HG03432 (cell line): Measurements from ENCODE around the gene ZNF492.

Experiments used
- ATAC-seq: cut with Tn5 transposase; IDR thresholded peaks from one replicate; pipeline ENCODE4 v1.9.1; 2021; ENCODE audit warnings: mild to moderate bottlenecking, moderate library complexity; ENCODE audit not compliant: unreplicated experiment

Gene ZNF492

DNA sequence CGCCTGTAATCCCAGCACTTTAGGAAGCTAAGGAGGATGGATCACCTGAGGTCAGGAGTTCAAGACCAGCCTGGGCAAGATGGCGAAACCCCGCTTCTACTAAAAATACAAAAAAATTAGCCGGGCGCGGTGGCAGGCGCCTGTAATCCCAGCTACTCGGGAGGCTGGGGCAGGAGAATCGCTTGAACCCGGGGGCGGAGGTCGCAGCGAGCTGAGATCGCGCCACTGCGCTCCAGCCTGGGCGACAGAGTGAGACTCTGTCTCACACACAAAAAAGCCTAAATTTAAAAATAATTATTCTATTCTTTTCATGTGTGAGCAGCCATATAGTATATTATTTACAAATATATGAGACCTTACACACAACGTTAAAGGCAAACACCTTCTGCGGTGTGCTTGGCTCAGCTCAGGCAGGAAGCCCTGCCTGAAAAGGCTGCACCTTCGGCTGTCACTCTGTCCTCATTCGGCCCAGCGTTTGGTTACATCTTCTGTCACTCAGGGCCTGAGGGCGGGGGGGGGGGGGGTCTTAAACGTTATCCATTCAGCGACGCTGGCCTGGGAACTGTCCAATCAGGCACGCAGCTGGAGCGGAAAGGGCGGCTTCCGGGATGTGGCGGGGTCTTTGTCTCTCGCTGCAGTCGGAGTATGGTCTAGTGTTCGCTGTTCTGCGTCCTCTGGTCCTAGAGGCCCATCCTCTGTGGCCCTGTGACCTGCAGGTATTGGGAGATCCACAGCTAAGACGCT is at the start of gene ZNF492:
Gene ZNF492 (plus strand): TSS at position 619 of the 744 bp plus-strand sequence. CDS start 19,076 bp downstream, outside the sequence.
- ATAC-seq = peak; percentile 70

DNA sequence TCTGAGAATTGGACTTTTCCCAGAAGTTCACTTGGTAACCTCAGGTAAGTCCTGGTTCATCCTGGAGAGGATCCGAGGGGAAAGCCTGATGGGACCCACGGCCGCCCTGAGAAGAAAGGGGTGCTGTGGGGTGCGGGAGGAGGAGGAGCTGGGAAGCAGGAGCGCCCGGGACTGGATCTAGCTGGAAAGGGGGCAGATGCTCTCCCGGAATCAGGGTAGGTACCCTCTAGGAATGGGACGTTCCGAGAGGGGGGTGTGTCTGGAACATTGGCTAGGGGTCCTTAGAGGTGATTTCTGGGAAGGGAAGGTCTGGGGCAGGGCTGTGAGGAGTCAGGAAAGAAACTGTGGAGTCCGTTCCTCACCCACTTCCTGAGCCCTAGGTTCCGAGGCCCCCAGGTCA is 38.7 kb upstream of the ZNF492 start:
- no peak for ATAC-seq

DNA sequence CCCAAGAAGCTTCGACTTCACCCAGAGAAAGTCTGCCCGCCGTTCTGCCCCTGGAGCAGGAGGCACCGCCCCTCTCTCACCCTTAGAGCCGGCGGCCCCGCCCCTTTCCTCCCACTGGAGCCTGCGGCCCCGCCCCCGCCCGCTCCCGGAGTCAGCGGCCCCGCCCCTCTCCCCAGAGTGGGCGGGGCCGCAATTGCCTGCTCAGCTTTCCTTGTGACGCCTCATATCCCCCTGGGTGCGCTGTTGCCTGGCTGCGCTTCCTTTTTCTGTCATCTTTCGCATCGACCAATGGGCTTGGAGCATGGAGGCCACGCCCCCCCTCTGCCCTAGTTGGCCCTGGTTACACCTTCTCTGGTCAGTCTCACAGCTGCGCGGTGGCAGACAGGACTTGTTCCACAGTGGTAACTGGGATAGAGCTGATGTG is 38.2 kb upstream of the ZNF492 start:
- ATAC-seq = no peak

DNA sequence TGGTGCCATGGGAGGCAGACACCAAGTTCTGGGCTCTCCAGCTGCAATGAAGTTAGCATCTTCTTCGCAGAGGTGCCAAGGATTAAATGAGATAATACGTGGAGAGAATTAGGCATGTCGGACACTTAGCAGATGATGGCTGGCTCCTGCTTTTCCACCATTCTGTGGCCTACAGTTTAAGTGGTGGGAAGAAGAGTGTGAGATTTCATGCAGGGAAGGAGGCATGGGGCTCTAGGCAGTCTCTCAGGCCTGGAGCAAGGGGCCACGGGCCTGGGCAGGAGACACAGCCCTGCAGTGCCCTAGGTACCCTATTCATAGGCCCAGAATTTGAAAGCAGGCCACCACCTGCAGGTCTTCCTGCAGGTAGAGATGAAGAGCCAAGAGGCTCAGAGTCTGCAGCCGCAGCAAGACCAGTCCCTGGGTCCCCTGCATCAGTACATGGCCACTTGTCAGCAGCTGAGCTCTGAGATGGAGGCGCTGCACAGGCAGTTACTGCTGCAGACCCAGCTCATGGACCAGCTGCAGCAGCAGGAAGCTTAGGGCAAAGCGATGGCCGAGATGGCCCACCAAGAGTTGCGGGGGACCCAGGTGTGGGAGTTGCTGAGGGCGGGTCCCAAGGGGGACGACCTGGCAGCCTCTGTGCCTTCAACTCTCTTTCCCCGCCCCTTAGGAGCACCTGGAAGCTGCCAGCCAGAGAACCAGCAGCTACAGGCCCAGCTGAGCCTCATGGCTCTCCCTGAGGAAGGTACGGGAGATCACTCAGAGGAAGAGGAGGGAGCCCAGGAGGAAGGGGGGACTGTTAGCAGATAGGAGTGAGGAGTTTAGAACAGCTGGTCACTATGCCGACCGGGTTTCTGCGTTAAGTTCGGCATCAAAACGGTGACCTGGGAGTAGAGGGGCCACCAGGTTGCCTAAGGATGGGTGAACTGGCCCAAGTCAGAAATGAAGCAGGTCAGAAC is 33.2 kb upstream of the ZNF492 start:
- ATAC-seq = no peak

DNA sequence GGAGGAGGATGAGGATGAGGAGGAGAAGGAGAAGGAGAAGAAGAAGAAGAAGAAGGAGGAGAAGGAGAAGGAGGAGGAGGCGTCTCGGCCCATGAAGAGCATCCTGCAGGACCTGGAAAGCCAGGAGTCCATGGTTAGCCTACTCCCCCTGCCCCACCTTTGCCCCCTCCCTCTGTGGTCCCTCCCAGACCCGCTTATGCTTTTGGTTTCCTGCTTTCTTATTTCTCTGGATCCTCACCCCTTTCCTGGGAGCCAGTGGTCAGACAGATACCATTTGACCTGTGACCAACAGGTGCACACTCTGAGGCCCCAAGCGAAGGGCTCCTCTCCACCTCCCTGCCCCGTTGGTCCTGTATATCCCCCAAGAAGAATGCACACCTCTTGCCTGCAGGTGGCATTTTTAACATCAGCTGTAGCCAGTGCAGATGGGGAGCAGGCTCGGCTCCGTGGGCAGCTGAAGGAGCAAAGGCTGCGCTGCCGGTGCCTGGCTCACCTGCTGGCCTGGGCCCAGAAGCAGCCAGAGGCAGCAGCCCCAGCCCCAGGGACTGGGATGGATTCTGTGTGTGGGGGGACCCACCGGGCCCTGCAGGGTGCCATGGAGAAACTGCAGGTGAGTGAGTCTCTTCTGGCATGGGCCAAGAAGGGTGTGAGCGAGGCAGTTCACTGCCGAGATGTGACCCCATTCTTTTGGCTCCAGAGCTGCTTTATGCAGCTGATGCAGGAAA is 32.1 kb upstream of the ZNF492 start:
- no peak for ATAC-seq

DNA sequence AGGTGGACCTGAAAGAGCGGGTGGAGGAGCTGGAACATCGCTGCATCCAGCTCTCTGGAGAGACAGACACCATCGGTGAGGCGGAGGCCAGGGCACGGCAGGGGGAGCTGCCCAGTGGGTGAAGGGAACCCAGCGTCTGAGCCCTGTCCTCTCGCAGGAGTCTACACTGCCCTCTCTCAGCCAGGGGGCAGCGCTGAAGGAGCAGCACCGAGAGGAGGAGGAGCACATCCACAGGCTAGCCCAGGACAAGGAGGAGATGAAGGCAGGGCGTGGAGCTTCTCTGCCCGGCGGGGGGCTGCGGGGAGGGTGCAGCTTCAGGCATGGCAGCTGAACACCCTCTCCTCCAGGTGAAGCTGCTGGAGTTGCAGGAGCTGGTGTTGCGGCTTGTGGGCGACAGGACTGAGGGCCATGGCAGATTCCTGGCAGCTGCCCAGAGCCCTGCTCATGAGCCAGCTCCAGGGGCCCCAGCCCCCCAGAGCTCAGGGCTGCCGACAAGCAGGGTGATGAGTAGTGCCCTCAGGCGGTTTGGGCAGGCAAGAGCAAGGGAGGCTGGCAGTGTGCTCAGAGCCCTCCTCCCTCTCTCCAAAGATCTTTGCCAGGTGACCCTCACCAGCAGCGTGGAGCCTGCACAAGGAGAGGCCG is 31.4 kb upstream of the ZNF492 start:
- no peak for ATAC-seq

DNA sequence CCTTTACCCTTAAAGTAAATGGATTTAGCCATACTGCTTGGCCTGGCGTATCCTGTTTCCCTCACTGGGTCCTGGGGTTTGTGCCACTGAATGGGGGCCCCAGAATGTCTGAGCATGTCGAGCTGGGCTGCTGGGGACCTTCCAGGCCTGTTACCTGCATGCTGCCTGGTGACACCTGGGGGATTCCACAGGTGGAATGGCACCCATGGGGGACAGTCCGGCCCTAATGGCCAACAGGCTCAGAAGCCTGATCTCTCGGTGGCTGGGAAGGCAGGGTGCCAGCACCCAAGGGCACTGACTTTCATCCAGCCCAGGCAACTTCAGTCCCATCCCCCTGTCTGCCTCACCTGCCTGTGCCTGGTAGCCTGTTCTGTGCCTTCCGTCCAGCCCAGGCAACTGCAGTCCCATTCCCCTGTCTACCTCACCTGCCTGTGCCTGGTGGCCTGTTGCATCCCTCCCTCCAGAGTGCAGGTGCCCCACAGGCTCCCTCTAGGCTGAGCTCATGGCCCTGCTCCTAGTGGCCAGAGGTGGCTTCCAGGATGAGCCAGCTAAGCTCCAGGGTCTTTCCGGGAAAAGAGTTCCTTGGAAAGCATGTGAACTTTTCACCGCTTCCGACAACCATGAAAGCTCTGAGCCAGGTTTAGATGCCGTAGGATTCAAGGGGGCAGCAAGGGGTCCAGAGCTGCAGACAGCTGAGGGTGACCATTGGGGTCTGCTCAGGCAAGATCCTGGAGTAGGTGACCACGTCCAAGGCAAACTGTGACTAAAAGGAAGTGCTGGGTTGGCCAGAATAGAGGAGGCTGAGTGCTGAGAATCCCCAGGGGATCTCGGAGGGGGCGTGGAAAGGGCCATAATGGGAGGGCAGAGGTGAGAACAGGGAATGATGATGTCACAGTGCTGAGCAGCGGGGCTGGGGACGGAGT is 30.3 kb upstream of the ZNF492 start:
- ATAC-seq = no peak

DNA sequence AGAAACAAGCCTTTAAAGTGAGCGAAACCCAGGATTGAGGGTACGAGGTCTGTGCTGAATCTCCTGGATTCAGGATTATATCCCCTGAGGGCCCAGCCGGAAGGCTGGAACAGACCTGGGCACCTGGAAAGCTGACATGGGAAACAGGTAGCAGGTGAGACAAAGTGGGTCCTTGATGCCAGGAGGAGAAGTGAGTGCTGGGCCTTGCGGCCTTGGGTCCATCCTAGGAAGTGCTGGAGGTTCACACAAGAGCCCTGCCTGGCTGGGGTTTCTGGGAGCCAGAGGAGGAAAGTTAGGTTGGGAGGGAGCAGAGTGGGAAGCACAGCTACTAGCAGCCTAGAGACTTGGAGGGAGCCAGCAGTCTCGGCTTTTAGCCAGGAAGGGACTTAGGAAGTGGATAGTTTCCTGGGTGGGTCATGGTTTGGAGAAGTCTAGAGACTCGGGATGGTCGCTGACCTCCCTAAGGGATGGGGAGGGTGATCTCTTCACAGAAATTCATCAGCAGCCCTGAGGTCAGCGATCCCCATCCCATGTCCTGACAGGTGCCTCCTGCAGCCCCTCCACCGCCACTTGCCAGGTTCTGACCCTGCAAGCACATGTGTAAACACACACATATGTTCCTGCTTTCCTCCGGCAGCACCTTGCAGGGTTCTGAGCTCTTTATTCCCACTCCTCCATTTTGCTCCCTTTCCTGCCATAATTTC is 29.4 kb upstream of the ZNF492 start:
- ATAC-seq = no peak

DNA sequence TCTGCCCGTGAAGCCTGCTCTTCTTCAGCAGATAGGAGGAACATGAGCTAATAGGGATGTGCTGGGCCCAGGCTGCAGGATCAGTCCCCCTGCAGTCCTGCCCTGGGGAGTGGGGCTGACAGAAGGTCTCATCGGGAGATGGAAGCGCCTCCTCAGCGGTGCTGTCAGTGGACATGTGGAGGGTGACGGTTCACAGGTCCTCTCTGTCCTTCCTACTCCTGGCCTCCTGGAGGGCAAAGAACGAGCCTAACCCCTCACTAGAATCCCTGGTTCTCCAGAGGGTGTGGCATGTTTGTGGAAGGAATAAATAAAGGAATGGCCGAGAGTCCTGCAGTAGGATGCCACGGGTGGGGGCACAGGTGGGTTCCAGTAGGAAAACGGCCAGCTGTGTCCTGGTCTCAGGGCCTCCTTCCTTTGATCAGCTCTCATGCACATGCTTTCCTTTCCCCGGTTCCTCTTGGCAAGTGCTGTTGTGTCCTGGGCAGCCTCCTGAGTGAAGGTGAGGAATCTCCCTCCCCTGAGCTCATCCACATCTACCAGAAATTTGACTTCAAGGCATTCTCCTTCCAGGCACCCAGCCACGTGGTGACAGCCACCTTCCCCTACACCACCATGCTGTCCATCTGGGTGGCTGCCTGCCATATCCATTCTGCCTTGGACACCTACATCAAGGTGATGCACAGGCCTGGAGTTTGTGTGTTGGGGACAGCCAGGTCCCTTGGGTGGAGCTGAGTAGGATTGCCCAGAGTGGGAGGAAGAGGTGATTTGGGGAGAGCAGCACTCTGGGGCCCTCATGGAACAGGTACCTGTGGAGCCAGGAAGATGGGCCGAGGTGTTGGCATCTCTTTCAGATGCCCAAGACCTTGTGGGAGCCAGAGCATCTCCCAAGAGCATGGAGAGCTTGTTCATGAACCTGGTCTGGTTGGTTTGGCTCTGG is 28.6 kb upstream of the ZNF492 start:
- ATAC-seq = no peak

DNA sequence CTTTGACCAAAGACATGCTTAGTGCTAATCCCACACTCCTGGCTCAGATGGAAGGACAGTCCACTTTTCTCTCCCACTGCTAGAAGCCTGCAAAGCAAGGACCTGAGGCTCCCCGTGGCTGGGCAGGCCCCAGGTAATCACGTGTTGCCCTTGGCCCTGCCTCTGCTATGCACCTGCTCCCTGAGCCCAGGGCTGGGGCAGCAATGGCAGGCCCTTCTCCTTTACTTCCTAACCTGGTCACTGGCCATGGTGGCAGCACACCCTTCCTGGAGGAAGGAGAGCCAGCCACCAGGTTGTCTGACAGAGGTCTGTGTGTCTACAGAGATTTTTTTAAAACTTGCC is 27.9 kb upstream of the ZNF492 start:
- ATAC-seq = no peak

DNA sequence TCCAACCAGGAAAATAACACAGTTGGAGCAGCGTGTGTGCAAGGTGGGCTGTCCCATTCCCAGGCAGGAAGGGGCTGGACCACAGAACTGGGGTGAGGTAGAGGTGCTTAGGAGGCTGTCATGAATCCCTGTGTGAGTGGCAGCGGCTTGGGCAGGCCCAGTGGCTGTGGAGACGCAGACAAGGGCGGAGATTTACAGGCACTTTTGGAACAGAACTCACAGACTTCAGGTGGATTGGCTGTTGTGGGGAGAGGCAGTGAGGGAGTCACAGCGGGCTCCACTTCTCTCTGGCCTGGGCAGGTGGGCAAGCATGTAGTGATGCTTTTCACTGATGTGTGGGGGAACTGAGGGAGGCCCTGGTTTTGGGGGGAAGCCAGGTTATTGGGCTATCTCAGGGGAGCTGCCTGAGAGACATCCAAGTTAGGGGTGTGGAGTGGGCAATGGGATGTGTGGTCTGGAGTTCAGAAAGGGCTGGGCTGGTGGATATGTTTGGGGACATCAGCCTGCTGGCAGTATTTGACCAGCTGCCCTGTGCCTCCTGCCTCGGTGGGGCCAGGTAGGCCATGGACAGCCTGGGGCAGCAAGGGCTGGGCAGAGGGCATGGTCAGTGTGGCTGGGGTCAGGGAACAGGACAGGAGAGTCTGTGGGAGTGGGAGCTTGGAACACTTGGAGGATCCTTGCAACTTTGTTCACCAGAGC is 27.0 kb upstream of the ZNF492 start:
- no peak for ATAC-seq

DNA sequence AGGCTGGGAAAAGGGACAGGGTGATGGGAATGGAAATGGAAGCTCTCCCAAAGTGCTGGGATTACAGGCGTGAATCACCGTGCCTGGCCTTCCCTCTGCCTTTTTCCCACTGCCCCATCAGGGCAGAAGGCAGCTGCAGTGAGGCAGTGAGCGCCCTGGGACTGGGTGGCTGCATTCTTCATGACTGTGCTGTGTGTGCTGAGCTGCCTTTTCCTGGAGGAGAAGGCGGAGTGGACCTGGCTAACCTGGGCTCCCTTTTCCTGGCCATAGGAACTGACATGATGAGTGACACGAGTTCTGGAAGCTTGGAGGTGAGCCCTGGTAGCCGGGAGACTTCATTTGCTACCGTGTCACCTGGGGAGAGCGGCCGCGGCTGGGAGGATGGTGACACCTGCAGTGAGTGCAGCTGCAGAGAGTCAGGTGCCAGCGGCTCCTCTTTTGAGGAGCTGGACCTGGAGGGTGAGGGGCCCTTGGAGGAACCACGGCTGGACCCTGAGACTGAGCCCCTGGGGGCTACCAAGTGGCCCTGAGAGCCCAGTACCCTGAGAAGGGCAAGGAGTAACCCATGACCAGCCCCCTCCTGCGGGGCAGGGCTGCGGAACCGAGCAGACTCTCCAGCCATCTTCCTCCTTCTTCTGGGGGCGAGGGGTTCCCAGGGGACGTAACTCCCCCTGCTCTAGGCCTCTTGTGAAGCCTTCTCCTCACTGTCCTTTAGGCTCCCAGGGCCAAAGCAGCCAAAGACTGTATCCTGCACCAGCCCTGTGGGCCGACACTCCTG is 26.3 kb upstream of the ZNF492 start:
- no peak for ATAC-seq

DNA sequence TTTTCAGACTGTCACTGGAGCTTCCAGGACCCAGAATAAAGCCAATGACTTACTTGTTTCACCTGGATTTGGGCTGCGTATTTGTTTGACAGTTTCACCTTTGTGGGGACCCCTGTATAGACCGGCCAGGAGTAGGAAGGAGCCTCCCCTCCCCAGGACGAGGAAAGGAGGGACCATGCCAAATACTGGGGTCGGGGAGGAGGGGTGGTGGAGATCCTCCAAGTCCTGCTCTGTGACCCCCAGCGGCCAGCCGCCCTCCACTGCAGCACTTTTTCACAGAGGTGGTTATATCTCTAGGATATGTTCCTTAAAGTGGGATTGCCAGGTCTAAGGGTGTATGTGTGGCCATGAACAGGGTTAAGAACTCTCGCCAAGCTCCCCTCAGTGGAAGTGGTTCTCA is 25.7 kb upstream of the ZNF492 start:
- ATAC-seq = no peak

DNA sequence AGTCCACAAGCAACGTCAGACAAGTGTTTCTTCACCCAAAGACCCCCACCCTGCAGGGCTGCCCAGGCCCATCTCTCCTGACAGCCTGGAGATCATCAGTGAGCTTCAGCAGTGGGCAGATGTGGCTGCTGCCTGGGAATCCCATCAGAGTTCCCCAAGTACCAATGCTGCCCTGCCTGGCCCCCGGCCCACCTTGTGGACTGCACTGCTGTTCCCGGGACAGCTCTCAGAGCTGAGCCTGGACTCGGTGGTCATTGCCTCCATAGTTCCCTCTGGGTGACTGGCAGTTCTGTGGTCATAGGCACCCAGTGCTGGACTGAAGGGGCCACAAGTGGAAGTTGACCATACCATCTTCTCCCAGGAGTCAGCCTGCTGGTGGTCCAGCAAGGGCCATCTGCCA is 24.5 kb upstream of the ZNF492 start:
- no peak for ATAC-seq

DNA sequence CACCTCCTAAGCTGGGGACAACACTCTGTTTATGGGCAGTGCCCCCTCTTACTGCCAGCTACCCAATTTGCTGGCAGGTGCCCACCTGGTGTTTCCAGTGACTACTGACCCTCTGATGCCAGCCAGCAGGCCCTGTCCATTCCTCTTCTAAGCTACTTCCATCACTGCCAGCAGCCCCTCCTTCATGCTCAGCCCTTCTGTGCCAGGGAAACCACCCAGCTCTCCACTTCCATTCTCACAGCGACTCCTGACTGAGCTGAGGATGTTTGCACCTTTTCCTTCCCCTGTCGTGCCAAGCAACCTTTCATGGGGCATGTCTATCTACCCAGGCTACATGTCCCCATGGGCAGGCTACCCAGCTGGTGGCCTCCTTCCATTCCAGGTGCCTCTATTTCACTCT is 24.0 kb upstream of the ZNF492 start:
- ATAC-seq = no peak

DNA sequence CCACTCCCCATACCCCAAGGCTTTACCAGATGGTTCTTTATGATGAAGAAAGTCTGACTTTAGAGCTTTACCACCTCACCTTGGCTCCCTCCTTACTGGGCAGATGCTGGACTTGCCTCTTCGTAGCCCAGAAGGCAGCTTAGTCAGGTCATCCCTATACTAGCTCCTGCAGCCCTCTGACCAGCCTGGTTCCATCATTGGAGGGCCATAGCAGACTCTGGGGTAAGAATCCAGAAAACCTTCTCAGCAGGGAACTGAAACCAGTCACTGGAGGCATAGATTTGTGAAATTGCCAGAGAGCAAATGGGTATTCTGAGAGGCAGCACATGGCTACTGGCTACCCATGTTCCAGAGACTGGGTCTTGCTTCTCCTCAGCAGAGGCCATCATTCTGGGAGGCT is 21.8 kb upstream of the ZNF492 start:
- no peak for ATAC-seq

DNA sequence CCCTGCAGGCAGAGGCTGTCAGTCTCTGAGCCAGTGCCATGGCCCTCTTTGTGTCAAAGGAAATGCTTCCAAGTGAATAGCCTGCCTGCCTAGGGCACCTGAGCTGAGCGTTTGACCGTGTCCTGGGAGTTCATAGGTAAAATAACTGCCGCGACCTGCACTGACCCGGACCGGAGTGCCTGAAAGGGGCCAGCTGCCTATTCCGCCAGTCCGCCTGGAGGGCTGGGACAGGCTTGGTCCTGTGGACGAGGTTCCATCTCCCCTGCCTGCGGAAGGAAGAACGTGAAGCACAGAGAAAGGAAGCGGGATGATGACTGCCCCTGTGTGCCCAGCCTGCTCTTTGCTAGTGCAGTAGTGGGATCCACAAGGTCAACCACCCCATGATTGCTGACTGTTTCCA is 17.5 kb upstream of the ZNF492 start:
- ATAC-seq = no peak
